CD4-positive, alpha-beta T cell (primary cell): ENCODE measurements around the gene GJC3. TPM values are rescaled to one million over a fixed set of nuclear protein-coding genes. Genes with fewer than 3 reads are reported as not detected.

Source experiments
- ATAC-seq: fragments of 200-7000 bp; cut with Tn5 transposase; one replicate; pipeline ENCODE4 v1.10.0; 2022; ENCODE audit warnings: mild to moderate bottlenecking; ENCODE audit not compliant: poor library complexity
- CTCF ChIA-PET: fragments of 350-600 bp; sonication (Branson Sonifier 250); formaldehyde crosslinking; loops from one replicate; lab custom pipeline; 2021; ENCODE audit warnings: antibody characterized with exemption, inconsistent platforms; lab: Charles Lee
- POLR2A ChIA-PET: fragments of 350-600 bp; sonication (Branson Sonifier 250); formaldehyde crosslinking; loops from one replicate; lab custom pipeline; 2021; ENCODE audit warnings: antibody characterized with exemption, inconsistent platforms; lab: Charles Lee
- DNase-seq, 14 experiments: peaks; one replicate each; pipeline ENCODE4 v3.0.0-alpha.2; 2013 to 2020; ENCODE audit warnings: mixed read lengths in 2 of 14
- H3K27ac ChIP-seq, 2 donors: one replicate each; pipeline versions ENCODE4 v1.5.1 to v1.7.0; 2013; ENCODE audit warnings: low read length in 2 of 2, low read depth in 1 of 2, mild to moderate bottlenecking in 1 of 2
- H3K27me3 ChIP-seq, 2 experiments: 1 replicate in 1 of 2; 2 replicates in 1 of 2; pipeline versions ENCODE4 v1.6.1 to v1.7.0; 2013; ENCODE audit warnings: low read length in 2 of 2, control low read depth in 1 of 2, mild to moderate bottlenecking in 1 of 2, moderate library complexity in 1 of 2; ENCODE audit not compliant: insufficient read depth in 2 of 2, control insufficient read depth in 1 of 2
- H3K36me3 ChIP-seq: one replicate; pipeline ENCODE4 v1.6.1; 2013; ENCODE audit warnings: low read length, control low read depth; ENCODE audit not compliant: insufficient read depth
- H3K4me1 ChIP-seq: one replicate; pipeline ENCODE4 v1.6.1; 2013; ENCODE audit warnings: low read length, control low read depth; ENCODE audit not compliant: insufficient read depth
- H3K4me3 ChIP-seq: one replicate; pipeline ENCODE4 v1.5.1; 2013; ENCODE audit warnings: mild to moderate bottlenecking, low read length, moderate library complexity
- H3K9me3 ChIP-seq, 2 experiments: 1 replicate in 1 of 2; 2 replicates in 1 of 2; pipeline versions ENCODE4 v1.6.1 to v1.7.0; 2013; ENCODE audit warnings: low read length in 2 of 2, mild to moderate bottlenecking in 2 of 2, control low read depth in 1 of 2, moderate library complexity in 1 of 2; ENCODE audit not compliant: control insufficient read depth in 1 of 2, insufficient read depth in 1 of 2
- H3K27ac Mint-ChIP-seq: one replicate; pipeline ENCODE4 v1.8.0; 2020; ENCODE audit warnings: mixed read lengths
- H3K27me3 Mint-ChIP-seq: one replicate; pipeline ENCODE4 v1.8.0; 2021; ENCODE audit warnings: mixed read lengths
- H3K36me3 Mint-ChIP-seq: one replicate; pipeline ENCODE4 v1.8.0; 2021; ENCODE audit warnings: low read depth, mixed read lengths
- H3K4me1 Mint-ChIP-seq: one replicate; pipeline ENCODE4 v1.8.0; 2021; ENCODE audit warnings: low read depth, mixed read lengths
- H3K4me3 Mint-ChIP-seq: one replicate; pipeline ENCODE4 v1.8.0; 2020; ENCODE audit warnings: mild to moderate bottlenecking, mixed read lengths
- H3K9me3 Mint-ChIP-seq: one replicate; pipeline ENCODE4 v1.8.0; 2020; ENCODE audit warnings: mixed read lengths
- intact Hi-C, 2 experiments: fragments of 100-400 bp; cut with DNase I in 1 of 2; cut with micrococcal nuclease in 1 of 2; formaldehyde crosslinking; loops; one replicate each; pipeline versions ENCODE4 v1.15.1 to v1.9.0; 2023 to 2025; cut with DNase I, micrococcal nuclease
- total RNA-seq, 174 experiments: library from RNA in 2 of 174; stranded (reverse) in 2 of 174; gene quantifications; one replicate each; pipeline ENCODE4 v1.2.3 and lab custom pipeline; 2021 to 2026
- TF ChIP-seq, protein P1 (sequence below): fragments of 200-600 bp; IDR thresholded peaks from one replicate; pipeline ENCODE4 v1.8.0; 2022; ENCODE audit warnings: antibody characterized with exemption, mild to moderate bottlenecking

Gene GJC3
- total RNA-seq, 2 experiments from 2014 or later: 0.25 to 0.36 TPM

DNA sequence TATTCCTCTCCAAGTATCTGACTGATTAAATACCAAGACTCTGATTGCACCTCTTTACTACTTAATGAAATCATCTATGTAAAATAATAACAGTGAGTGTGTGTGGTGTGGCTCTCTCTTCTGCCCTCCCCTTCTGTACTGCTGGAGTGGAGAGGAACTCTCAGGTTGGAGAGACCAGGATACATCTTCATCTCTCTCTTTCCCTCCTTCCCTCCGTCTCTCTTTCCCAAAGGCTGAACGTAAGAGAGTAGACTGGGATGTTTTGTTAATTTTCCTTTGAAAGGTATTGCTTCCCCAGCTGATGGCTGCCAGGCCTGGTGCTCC, 272 bp upstream of the GJC3 start:
- H3K4me1 ChIP-seq: peaks cover 20% of the 10 kb centered on the region
- POLR2A ChIA-PET: interaction anchor here (0.5 to 2.3 kb wide), 7 partner anchors 10 to 498 kb away, joined by 3 to 35 read pairs (median 4); partner anchors contain the start of gene TRIM4

DNA sequence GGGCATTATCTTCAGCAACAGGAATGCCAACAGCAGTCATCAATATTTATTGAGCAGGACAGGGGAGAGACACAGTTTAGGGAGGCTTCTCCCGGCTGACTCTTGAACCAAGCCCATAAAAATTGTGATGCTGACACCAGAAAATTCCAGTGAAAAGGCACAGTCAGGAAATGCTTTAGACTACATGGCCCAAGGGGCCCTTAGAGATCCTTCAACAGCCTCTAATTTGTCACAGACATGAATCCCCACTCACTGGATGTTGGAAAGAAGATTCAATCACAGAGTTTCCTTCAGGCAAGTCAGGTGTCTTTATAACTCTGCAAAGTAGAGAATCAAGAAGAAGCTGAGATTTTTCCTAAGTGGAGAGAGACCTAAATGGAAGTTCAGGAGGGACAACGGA, 1.2 kb downstream of the GJC3 start:
- no peak for DNase-seq
- intact Hi-C loops: loop anchor here (2.0 kb wide), 1 partner anchor 21 kb away; no protein-coding TSS in a partner anchor
- Histone ChIP-seq H3K27me3 (peaks cover 0 to 13% of the 10 kb centered on the region in 2 experiments), H3K4me1 (peaks cover 18% of the 10 kb centered on the region), H3K27ac (no peak overlapping the region), H3K9me3 (no peaks in the 10 kb centered on the region), H3K4me3 (no peak overlapping the region), H3K36me3 (no peaks in the 10 kb centered on the region)
- POLR2A ChIA-PET: interaction anchor here (0.7 to 2.3 kb wide), 3 partner anchors 9 to 93 kb away, joined by 3 to 35 read pairs (median 3); partner anchors contain the start of gene TRIM4
- Mint-ChIP-seq H3K4me3 (peak overlapping the region; percentile 79), H3K9me3 (no peaks in the 10 kb centered on the region), H3K4me1 (peaks cover 31% of the 10 kb centered on the region), H3K27ac (peak overlapping the region; percentile 61), H3K36me3 (no peaks in the 10 kb centered on the region), H3K27me3 (peaks cover 6% of the 10 kb centered on the region)
- TF ChIP-seq, protein P1, sequence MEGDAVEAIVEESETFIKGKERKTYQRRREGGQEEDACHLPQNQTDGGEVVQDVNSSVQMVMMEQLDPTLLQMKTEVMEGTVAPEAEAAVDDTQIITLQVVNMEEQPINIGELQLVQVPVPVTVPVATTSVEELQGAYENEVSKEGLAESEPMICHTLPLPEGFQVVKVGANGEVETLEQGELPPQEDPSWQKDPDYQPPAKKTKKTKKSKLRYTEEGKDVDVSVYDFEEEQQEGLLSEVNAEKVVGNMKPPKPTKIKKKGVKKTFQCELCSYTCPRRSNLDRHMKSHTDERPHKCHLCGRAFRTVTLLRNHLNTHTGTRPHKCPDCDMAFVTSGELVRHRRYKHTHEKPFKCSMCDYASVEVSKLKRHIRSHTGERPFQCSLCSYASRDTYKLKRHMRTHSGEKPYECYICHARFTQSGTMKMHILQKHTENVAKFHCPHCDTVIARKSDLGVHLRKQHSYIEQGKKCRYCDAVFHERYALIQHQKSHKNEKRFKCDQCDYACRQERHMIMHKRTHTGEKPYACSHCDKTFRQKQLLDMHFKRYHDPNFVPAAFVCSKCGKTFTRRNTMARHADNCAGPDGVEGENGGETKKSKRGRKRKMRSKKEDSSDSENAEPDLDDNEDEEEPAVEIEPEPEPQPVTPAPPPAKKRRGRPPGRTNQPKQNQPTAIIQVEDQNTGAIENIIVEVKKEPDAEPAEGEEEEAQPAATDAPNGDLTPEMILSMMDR: no peak
- CTCF ChIA-PET: interaction anchor here (0.9 kb wide), 1 partner anchor 11 kb away, joined by 3 read pairs; no protein-coding TSS in a partner anchor
- ATAC-seq: no peak

More for the DNA sequence above, 272 bp upstream of the GJC3 start:
- peaks cover 32% of the 10 kb centered on the region for H3K4me1 Mint-ChIP-seq
- H3K9me3 ChIP-seq: no peaks in the 10 kb centered on the region
- no peaks in the 10 kb centered on the region for H3K9me3 Mint-ChIP-seq
- H3K27me3 Mint-ChIP-seq: peaks cover 6% of the 10 kb centered on the region
- peak overlapping the region; percentile 79 for H3K4me3 Mint-ChIP-seq
- no peaks in the 10 kb centered on the region for H3K36me3 Mint-ChIP-seq
- H3K27ac Mint-ChIP-seq: peak overlapping the region; percentile 61
- H3K27me3 ChIP-seq: peaks cover 0 to 13% of the 10 kb centered on the region in 2 experiments
- H3K27ac ChIP-seq: no peak overlapping the region
- CTCF ChIA-PET: interaction anchor here (0.9 to 1.5 kb wide), 4 partner anchors 10 to 20 kb away, joined by 3 to 5 read pairs (median 4); partner anchors contain the start of gene TRIM4
- no peaks in the 10 kb centered on the region for H3K36me3 ChIP-seq
- peak overlapping the region; percentile 43 for H3K4me3 ChIP-seq
- ATAC-seq: no peak
- no peak for DNase-seq
- intact Hi-C loops: loop anchor here (2.0 to 5.0 kb wide), 2 partner anchors 19 to 58 kb away; no protein-coding TSS in a partner anchor
- TF ChIP-seq, protein P1: peak; percentile 51

DNA sequence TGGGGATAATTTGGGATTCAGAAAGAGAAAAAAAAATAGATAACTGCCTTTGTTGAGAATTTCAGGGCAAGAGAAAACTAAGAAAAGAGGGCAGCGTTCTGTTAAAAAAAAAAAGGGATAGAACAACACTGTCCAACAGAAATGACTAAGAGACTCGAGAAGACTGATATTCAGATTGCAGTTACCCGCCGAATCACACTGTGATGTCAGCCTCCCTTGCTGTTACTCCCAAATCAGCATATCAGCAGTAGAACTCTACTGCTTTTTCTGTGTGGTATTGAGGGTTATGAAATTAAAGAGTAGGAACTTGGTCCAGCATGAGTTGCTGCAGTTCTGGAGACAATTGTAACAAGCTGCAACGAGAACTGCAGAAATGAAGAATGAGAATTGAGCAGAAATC, 1.9 kb downstream of the GJC3 start:
- Histone ChIP-seq H3K4me1 (peaks cover 18% of the 10 kb centered on the region), H3K27ac (no peak overlapping the region), H3K9me3 (no peaks in the 10 kb centered on the region), H3K36me3 (no peaks in the 10 kb centered on the region), H3K27me3 (peaks cover 0 to 13% of the 10 kb centered on the region in 2 experiments), H3K4me3 (no peak overlapping the region)
- ATAC-seq (no peak), DNase-seq (no peak)
- Mint-ChIP-seq H3K27me3 (peaks cover 6% of the 10 kb centered on the region), H3K36me3 (no peaks in the 10 kb centered on the region), H3K4me3 (peak overlapping the region; percentile 2), H3K27ac (no peak overlapping the region), H3K9me3 (no peaks in the 10 kb centered on the region), H3K4me1 (peaks cover 31% of the 10 kb centered on the region)
- POLR2A ChIA-PET: no interaction called here
- CTCF ChIA-PET: no interaction called here
- TF ChIP-seq, protein P1: no peak
- intact Hi-C loops: no loop called here
